ENCODE measurements around the gene MAPK10. TPM values are rescaled to one million over a fixed set of nuclear protein-coding genes. Genes with fewer than 3 reads are reported as not detected.

MAPK10 gene
- total RNA-seq, 3 donors from 2014 or later (not counting 1 experiment from before 2014, with no cell fraction given), result 0.92 TPM; not detected in 2

DNA sequence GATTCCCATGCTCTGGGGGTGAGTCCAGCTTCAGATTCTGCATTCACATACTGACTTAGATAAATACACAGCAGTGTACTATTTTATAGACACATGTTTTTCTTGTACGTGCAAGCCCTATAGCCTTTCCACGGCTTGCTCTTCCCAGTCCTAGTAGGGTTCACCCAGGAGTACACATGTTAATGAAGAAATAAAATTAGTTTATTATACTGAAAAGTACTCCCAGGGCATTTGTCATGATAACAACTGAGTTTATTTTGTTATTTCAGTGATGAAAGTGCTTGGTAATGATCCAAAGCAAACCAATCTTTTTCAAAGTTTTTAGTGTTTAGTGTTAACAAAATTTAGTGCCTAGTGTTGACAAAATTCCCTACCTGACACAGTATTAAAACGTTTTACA is 21.3 kb downstream of the MAPK10 start:
- ATAC-seq (no peak), DNase-seq (no peak)
- no peaks in the 10 kb centered on the region for H3K4me1 Mint-ChIP-seq
- H3K4me1 ChIP-seq (ENCODE audit: control insufficient read depth, insufficient read depth, low read length), result no peaks in the 10 kb centered on the region
- TF ChIP-seq CTCF (IDR thresholded peaks at IDR 0.05), result no peak
- H3K27ac Mint-ChIP-seq, result no peak overlapping the region
- H3K36me3 ChIP-seq (ENCODE audit: control insufficient read depth, insufficient read depth, low read length), result no peaks in the 10 kb centered on the region
- H3K36me3 Mint-ChIP-seq, result no peaks in the 10 kb centered on the region
- no peaks in the 10 kb centered on the region for H3K9me3 ChIP-seq (ENCODE audit: control insufficient read depth, insufficient read depth, low read length)
- H3K9me3 Mint-ChIP-seq, result peaks cover 3 to 7% of the 10 kb centered on the region in 2 donors
- intact Hi-C loops (cut with micrococcal nuclease), result no loop called here
- no peaks in the 10 kb centered on the region for H3K27me3 Mint-ChIP-seq (ENCODE audit: low read depth in 2 of 2)
- 50% methylated on average over 2 of the region's 3 CpGs for WGBS (ENCODE audit: insufficient coverage)
- H3K27ac ChIP-seq (ENCODE audit: low read length), result no peak overlapping the region
- no peak overlapping the region for H3K4me3 Mint-ChIP-seq
- no peaks in the 10 kb centered on the region for H3K27me3 ChIP-seq (ENCODE audit: control insufficient read depth, insufficient read depth, low read length)
- H3K4me3 ChIP-seq (ENCODE audit: low read length), result no peak overlapping the region

- TF ChIP-seq CTCF (IDR thresholded peaks at IDR 0.05), result no peak
- Mint-ChIP-seq H3K9me3 (no peaks in the 10 kb centered on the region), H3K27ac (no peak overlapping the region), H3K36me3 (no peaks in the 10 kb centered on the region), H3K27me3 (ENCODE audit: low read depth in 2 of 2) (no peaks in the 10 kb centered on the region), H3K4me3 (no peak overlapping the region), H3K4me1 (no peaks in the 10 kb centered on the region)
- 82% methylated on average over 2 of the region's 2 CpGs for WGBS (ENCODE audit: insufficient coverage)
- no peaks in the 10 kb centered on the region for H3K4me1 ChIP-seq (ENCODE audit: control insufficient read depth, insufficient read depth, low read length)
- H3K27me3 ChIP-seq (ENCODE audit: control insufficient read depth, insufficient read depth, low read length), result no peaks in the 10 kb centered on the region
- no peak overlapping the region for H3K27ac ChIP-seq (ENCODE audit: low read length)
- ATAC-seq (no peak), DNase-seq (no peak)
- H3K36me3 ChIP-seq (ENCODE audit: control insufficient read depth, insufficient read depth, low read length), result no peaks in the 10 kb centered on the region
- H3K4me3 ChIP-seq (ENCODE audit: low read length), result no peak overlapping the region
- H3K9me3 ChIP-seq (ENCODE audit: control insufficient read depth, insufficient read depth, low read length), result no peaks in the 10 kb centered on the region
- intact Hi-C loops (cut with micrococcal nuclease), result no loop called here
Measured at GRCh38 chr4:86334020-86334750, 25.7 kb downstream of the MAPK10 start.

- TF ChIP-seq CTCF (IDR thresholded peaks at IDR 0.05), result no peak
- Mint-ChIP-seq H3K27ac (no peak overlapping the region), H3K27me3 (ENCODE audit: low read depth in 2 of 2) (no peaks in the 10 kb centered on the region), H3K4me3 (no peak overlapping the region), H3K9me3 (no peaks in the 10 kb centered on the region), H3K36me3 (no peaks in the 10 kb centered on the region), H3K4me1 (no peaks in the 10 kb centered on the region)
- Histone ChIP-seq H3K36me3 (ENCODE audit: control insufficient read depth, insufficient read depth, low read length) (no peaks in the 10 kb centered on the region), H3K4me3 (ENCODE audit: low read length) (no peak overlapping the region), H3K9me3 (ENCODE audit: control insufficient read depth, insufficient read depth, low read length) (no peaks in the 10 kb centered on the region), H3K27me3 (ENCODE audit: control insufficient read depth, insufficient read depth, low read length) (no peaks in the 10 kb centered on the region), H3K4me1 (ENCODE audit: control insufficient read depth, insufficient read depth, low read length) (no peaks in the 10 kb centered on the region), H3K27ac (ENCODE audit: low read length) (no peak overlapping the region)
- ATAC-seq (no peak), DNase-seq (no peak)
- WGBS (ENCODE audit: insufficient coverage), result 41% methylated on average over 1 of the region's 1 CpG
- intact Hi-C loops (cut with micrococcal nuclease), result no loop called here
Measured at GRCh38 chr4:86333236-86333635, 26.6 kb downstream of the MAPK10 start.

All from natural killer cell (primary cell).